Neural progenitor cell (in vitro differentiated cells): Measurements from ENCODE around the gene PINK1.

ENCODE experiments used
- CTCF ChIP-seq: fragments of 200-600 bp; sonication (generic); IDR thresholded peaks from 2 replicates; pipeline ENCODE4 v1.5.1; 2017; ENCODE audit warnings: antibody characterized with exemption, mild to moderate bottlenecking
- EZH2phosphoT487 ChIP-seq: fragments of 200-600 bp; sonication (generic); IDR thresholded peaks from 2 replicates; pipeline ENCODE4 v1.6.1; 2017; ENCODE audit warnings: antibody characterized with exemption

GRCh38 chr1:20660363-20660762, 27.1 kb downstream of the PINK1 start:
- no peak for TF ChIP-seq CTCF
- no peak for TF ChIP-seq EZH2phosphoT487
